WERI-Rb-1 (cell line): ENCODE data around the gene NR1H3.

ENCODE experiments used
- DNase-seq: peaks from one replicate; pipeline ENCODE4 v3.0.0-alpha.2; 2020
- H3K27ac ChIP-seq: fragments of 250-450 bp; sonication (Bioruptor Pico); 2 replicates; pipeline ENCODE4 v1.5.1; 2020; ENCODE audit warnings: mild to moderate bottlenecking, moderate library complexity
- H3K27me3 ChIP-seq: fragments of 250-450 bp; sonication (Bioruptor Pico); 2 replicates; pipeline ENCODE4 v1.5.1; 2021; ENCODE audit warnings: mild to moderate bottlenecking, low read depth, moderate library complexity; ENCODE audit not compliant: insufficient read depth, severe bottlenecking
- H3K36me3 ChIP-seq: fragments of 250-450 bp; sonication (Bioruptor Pico); 2 replicates; pipeline ENCODE4 v1.5.1; 2020; ENCODE audit warnings: mild to moderate bottlenecking, moderate library complexity
- H3K4me3 ChIP-seq: 2 replicates; pipeline ENCODE4 v1.5.1; 2011; ENCODE audit warnings: low read depth, mild to moderate bottlenecking, control low read depth, low read length
- H3K9me3 ChIP-seq: fragments of 250-450 bp; sonication (Bioruptor Pico); 2 replicates; pipeline ENCODE4 v1.5.1; 2021; ENCODE audit warnings: mild to moderate bottlenecking, moderate library complexity; ENCODE audit not compliant: severe bottlenecking
- TF ChIP-seq, protein P1 (sequence below): IDR thresholded peaks from 2 replicates; pipeline ENCODE4 v1.5.1; 2011; ENCODE audit warnings: low read depth, mild to moderate bottlenecking, control low read depth, inconsistent platforms, low read length

The NR1H3 gene

GRCh38 chr11:47239852-47240251 lies 17.9 kb upstream of the NR1H3 start:
- Histone ChIP-seq H3K36me3 (peaks cover 66% of the 10 kb centered on the region), H3K9me3 (no peaks in the 10 kb centered on the region), H3K4me3 (no peak overlapping the region), H3K27ac (no peak overlapping the region), H3K27me3 (no peaks in the 10 kb centered on the region)
- DNase-seq, result no peak
- TF ChIP-seq, protein P1, sequence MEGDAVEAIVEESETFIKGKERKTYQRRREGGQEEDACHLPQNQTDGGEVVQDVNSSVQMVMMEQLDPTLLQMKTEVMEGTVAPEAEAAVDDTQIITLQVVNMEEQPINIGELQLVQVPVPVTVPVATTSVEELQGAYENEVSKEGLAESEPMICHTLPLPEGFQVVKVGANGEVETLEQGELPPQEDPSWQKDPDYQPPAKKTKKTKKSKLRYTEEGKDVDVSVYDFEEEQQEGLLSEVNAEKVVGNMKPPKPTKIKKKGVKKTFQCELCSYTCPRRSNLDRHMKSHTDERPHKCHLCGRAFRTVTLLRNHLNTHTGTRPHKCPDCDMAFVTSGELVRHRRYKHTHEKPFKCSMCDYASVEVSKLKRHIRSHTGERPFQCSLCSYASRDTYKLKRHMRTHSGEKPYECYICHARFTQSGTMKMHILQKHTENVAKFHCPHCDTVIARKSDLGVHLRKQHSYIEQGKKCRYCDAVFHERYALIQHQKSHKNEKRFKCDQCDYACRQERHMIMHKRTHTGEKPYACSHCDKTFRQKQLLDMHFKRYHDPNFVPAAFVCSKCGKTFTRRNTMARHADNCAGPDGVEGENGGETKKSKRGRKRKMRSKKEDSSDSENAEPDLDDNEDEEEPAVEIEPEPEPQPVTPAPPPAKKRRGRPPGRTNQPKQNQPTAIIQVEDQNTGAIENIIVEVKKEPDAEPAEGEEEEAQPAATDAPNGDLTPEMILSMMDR, result no peak

DNA sequence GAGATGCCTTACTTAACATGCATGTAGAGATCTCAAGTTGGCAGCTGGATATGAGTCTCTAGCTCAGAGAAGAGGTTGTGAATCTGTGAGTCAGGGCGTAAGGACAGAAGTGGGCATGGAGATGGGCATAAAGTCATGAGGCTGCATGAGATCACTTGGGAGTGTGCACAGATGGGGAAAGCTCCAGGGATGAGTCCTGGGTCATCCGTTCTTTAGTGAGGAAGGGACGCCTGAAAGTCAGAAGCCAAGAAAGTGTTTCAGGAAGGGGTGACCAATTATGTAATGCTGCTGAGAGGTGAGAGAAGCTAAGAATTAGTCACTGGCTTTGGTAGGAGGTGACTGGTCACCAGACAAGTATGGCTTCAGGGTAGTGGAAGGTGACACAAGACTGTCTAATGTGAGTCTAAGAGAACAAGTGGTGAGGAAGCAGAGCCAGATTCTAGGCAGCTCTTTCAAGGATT lies 15.9 kb upstream of the NR1H3 start:
- Histone ChIP-seq H3K4me3 (no peak overlapping the region), H3K27ac (no peak overlapping the region), H3K9me3 (no peaks in the 10 kb centered on the region), H3K27me3 (no peaks in the 10 kb centered on the region), H3K36me3 (peaks cover 79% of the 10 kb centered on the region)
- TF ChIP-seq, protein P1, result no peak
- DNase-seq, result no peak

GRCh38 chr11:47242596-47243192 lies 15.1 kb upstream of the NR1H3 start:
- no peak overlapping the region for H3K4me3 ChIP-seq
- DNase-seq, result no peak
- no peaks in the 10 kb centered on the region for H3K27me3 ChIP-seq
- H3K36me3 ChIP-seq, result peaks cover 85% of the 10 kb centered on the region
- no peak overlapping the region for H3K27ac ChIP-seq
- H3K9me3 ChIP-seq, result no peaks in the 10 kb centered on the region
- TF ChIP-seq, protein P1, result no peak

DNA sequence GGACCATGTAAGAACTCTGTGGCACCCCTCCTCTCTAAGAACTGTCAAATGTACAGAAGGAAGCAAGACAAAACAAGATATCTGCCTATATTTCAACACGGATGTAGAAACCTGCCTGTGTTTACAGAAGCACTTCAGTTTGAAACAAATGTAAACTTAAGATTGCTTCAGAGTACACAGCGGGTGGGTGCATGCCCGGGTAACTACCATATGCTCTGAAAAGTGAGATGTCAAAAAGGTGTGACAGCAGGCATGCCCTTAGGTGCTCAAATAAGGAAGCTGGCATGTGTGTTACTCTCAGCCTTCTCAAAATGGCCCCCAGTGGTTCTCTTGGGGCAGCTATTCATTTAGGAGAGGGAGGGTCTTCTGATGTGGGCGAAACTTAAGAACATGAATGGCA lies 14.3 kb upstream of the NR1H3 start:
- no peak for DNase-seq
- TF ChIP-seq, protein P1, result no peak
- Histone ChIP-seq H3K9me3 (no peaks in the 10 kb centered on the region), H3K27ac (no peak overlapping the region), H3K27me3 (no peaks in the 10 kb centered on the region), H3K4me3 (no peak overlapping the region), H3K36me3 (peaks cover 81% of the 10 kb centered on the region)

GRCh38 chr11:47244448-47245350 lies 13.1 kb upstream of the NR1H3 start:
- H3K27ac ChIP-seq, result no peak overlapping the region
- no peaks in the 10 kb centered on the region for H3K27me3 ChIP-seq
- DNase-seq, result no peak
- H3K4me3 ChIP-seq, result no peak overlapping the region
- peaks cover 68% of the 10 kb centered on the region for H3K36me3 ChIP-seq
- TF ChIP-seq, protein P1, result no peak
- no peaks in the 10 kb centered on the region for H3K9me3 ChIP-seq
